GM21737 (cell line): ENCODE results near the gene C1QTNF9B.
"Not testable (repeated sequence)": the region's sequence is repeated elsewhere in the genome, so short reads cannot be mapped to it uniquely, and the experiment has no call there.

Experiments
- ATAC-seq: cut with Tn5 transposase; IDR thresholded peaks from one replicate; pipeline ENCODE4 v1.9.1; 2021; ENCODE audit warnings: mild to moderate bottlenecking, moderate library complexity; ENCODE audit not compliant: unreplicated experiment

Gene C1QTNF9B

GRCh38 chr13:23898101-23898500, 799 bp upstream of the C1QTNF9B start:
- ATAC-seq, result no peak

GRCh38 chr13:23894746-23895145, 2.6 kb downstream of the C1QTNF9B start:
- not testable (repeated sequence) for ATAC-seq

- not testable (repeated sequence) for ATAC-seq
Measured at GRCh38 chr13:23893791-23894190, 3.5 kb downstream of the C1QTNF9B start.

GRCh38 chr13:23889615-23890607, 7.4 kb downstream of the C1QTNF9B start:
- peak; percentile 7 for ATAC-seq

- ATAC-seq, result peak; percentile 94
Measured at GRCh38 chr13:23888658-23889614, 8.4 kb downstream of the C1QTNF9B start, which contains the start of gene MIPEP. MIPEP (minus strand) TSS chr13:23889400; CDS start chr13:23889320, 80 bp downstream.

- ATAC-seq, result not testable (repeated sequence)
Measured at GRCh38 chr13:23884361-23884760, 12.9 kb downstream of the C1QTNF9B start.

- no peak for ATAC-seq
Measured at GRCh38 chr13:23883255-23883654, 14.0 kb downstream of the C1QTNF9B start.

GRCh38 chr13:23881402-23881800, 15.9 kb downstream of the C1QTNF9B start:
- not testable (repeated sequence) for ATAC-seq

GRCh38 chr13:23880493-23881401, 16.6 kb downstream of the C1QTNF9B start:
- not testable (repeated sequence) for ATAC-seq

- ATAC-seq, result no peak
Measured at GRCh38 chr13:23877286-23877685, 20.0 kb downstream of the C1QTNF9B start.

- no peak for ATAC-seq
Measured at GRCh38 chr13:23876265-23876664, 21.0 kb downstream of the C1QTNF9B start.

GRCh38 chr13:23871616-23872220, 25.6 kb downstream of the C1QTNF9B start:
- no peak for ATAC-seq

GRCh38 chr13:23870356-23871140, 26.8 kb downstream of the C1QTNF9B start:
- no peak for ATAC-seq

GRCh38 chr13:23868521-23868920, 28.8 kb downstream of the C1QTNF9B start:
- ATAC-seq, result no peak

GRCh38 chr13:23867027-23867491, 30.2 kb downstream of the C1QTNF9B start:
- no peak for ATAC-seq

- ATAC-seq, result no peak
Measured at GRCh38 chr13:23866420-23867026, 30.8 kb downstream of the C1QTNF9B start.

GRCh38 chr13:23865906-23866305, 31.4 kb downstream of the C1QTNF9B start:
- no peak for ATAC-seq

GRCh38 chr13:23865026-23865425, 32.3 kb downstream of the C1QTNF9B start:
- no peak for ATAC-seq
